ENCODE data around the gene PINK1.
"Not testable (repeated sequence)": the region's sequence is repeated elsewhere in the genome, so short reads cannot be mapped to it uniquely, and the experiment has no call there.

The PINK1 gene

GRCh38 chr1:20648438-20648837, 15.2 kb downstream of the PINK1 start:
- DNase-seq (ENCODE audit: low spot score): no peak

- DNase-seq (ENCODE audit: low spot score): no peak
These were observed 15.7 kb downstream of the PINK1 start for GRCh38 chr1:20648946-20649345.

GRCh38 chr1:20652300-20652699, 19.0 kb downstream of the PINK1 start:
- no peak for DNase-seq (ENCODE audit: low spot score)

- DNase-seq (ENCODE audit: low spot score): peak; percentile 67
These were observed 20.9 kb downstream of the PINK1 start for GRCh38 chr1:20654104-20654690.

- DNase-seq (ENCODE audit: low spot score): no peak
These were observed 23.8 kb downstream of the PINK1 start for GRCh38 chr1:20657024-20657423.

GRCh38 chr1:20658166-20658915, 25.1 kb downstream of the PINK1 start:
- no peak for DNase-seq (ENCODE audit: low spot score)

- no peak for DNase-seq (ENCODE audit: low spot score)
These were observed 27.1 kb downstream of the PINK1 start for GRCh38 chr1:20660363-20660762.

GRCh38 chr1:20660847-20661206, 27.6 kb downstream of the PINK1 start:
- no peak for DNase-seq (ENCODE audit: low spot score)

GRCh38 chr1:20661207-20662109, 28.2 kb downstream of the PINK1 start, which contains the start of gene DDOST:
TSS of gene DDOST (minus strand) at chr1:20661369. CDS start at chr1:20661350, 19 bp downstream.
- peak; percentile 99 for DNase-seq (ENCODE audit: low spot score)

- DNase-seq (ENCODE audit: low spot score): no peak
These were observed 28.8 kb downstream of the PINK1 start for GRCh38 chr1:20662110-20662475.

- no peak for DNase-seq (ENCODE audit: low spot score)
These were observed 30.1 kb downstream of the PINK1 start for GRCh38 chr1:20663365-20663764.

GRCh38 chr1:20663969-20664715, 30.9 kb downstream of the PINK1 start:
- no peak for DNase-seq (ENCODE audit: low spot score)

GRCh38 chr1:20665726-20666125, 32.5 kb downstream of the PINK1 start:
- no peak for DNase-seq (ENCODE audit: low spot score)

GRCh38 chr1:20666146-20666545, 32.9 kb downstream of the PINK1 start:
- no peak for DNase-seq (ENCODE audit: low spot score)

GRCh38 chr1:20666804-20667203, 33.5 kb downstream of the PINK1 start:
- no peak for DNase-seq (ENCODE audit: low spot score)

GRCh38 chr1:20668581-20668980, 35.3 kb downstream of the PINK1 start:
- DNase-seq (ENCODE audit: low spot score): no peak

GRCh38 chr1:20670936-20671335, 37.7 kb downstream of the PINK1 start:
- no peak for DNase-seq (ENCODE audit: low spot score)

GRCh38 chr1:20672265-20672632, 39.0 kb downstream of the PINK1 start:
- DNase-seq (ENCODE audit: low spot score): no peak

- DNase-seq (ENCODE audit: low spot score): not testable (repeated sequence)
These were observed 40.4 kb downstream of the PINK1 start for GRCh38 chr1:20673626-20674025.

- peak; percentile 40 for DNase-seq (ENCODE audit: low spot score)
These were observed 45.3 kb downstream of the PINK1 start for GRCh38 chr1:20678599-20678998.

- DNase-seq (ENCODE audit: low spot score): no peak
These were observed 47.0 kb downstream of the PINK1 start for GRCh38 chr1:20680269-20680668.

- DNase-seq (ENCODE audit: low spot score): no peak
These were observed 48.7 kb downstream of the PINK1 start for GRCh38 chr1:20681999-20682398.

All from Ammon's horn (tissue), 1 donor.